Common myeloid progenitor, CD34-positive (primary cell): ENCODE measurements around the gene ATP6V0A4.
A peak's percentile ranks its signal among the peaks of the same experiment; 100 is the strongest.

Source experiments
- CTCF ChIA-PET: fragments of 350-600 bp; sonication (Branson Sonifier 250); formaldehyde crosslinking; loops from one replicate; lab custom pipeline; 2021; ENCODE audit warnings: antibody characterized with exemption; lab: Charles Lee
- POLR2A ChIA-PET: fragments of 350-600 bp; sonication (Branson Sonifier 250); formaldehyde crosslinking; loops from one replicate; lab custom pipeline; 2021; ENCODE audit warnings: antibody characterized with exemption; lab: Charles Lee
- DNase-seq, 3 donors: peaks; one replicate each; pipeline versions ENCODE4 v3.0.0 to v3.0.0-alpha.2; 2013
- H3K27ac ChIP-seq, 2 experiments: 1 replicate in 1 of 2; 2 replicates in 1 of 2; pipeline ENCODE4 v1.7.0; 2013; ENCODE audit warnings: inconsistent platforms in 2 of 2, low read length in 2 of 2, mild to moderate bottlenecking in 2 of 2, low read depth in 1 of 2, moderate library complexity in 1 of 2; ENCODE audit not compliant: severe bottlenecking in 2 of 2, insufficient read depth in 1 of 2, poor library complexity in 1 of 2
- H3K27me3 ChIP-seq, 5 experiments: replicated peaks in 2 of 5; 1 replicate in 3 of 5; 2 replicates in 2 of 5; pipeline versions ENCODE4 v1.6.1 to v1.7.0; 2013; ENCODE audit warnings: low read length in 4 of 5, mild to moderate bottlenecking in 2 of 5, moderate library complexity in 2 of 5, inconsistent platforms in 1 of 5; ENCODE audit not compliant: insufficient read depth in 5 of 5, control insufficient read depth in 4 of 5
- H3K36me3 ChIP-seq, 4 experiments: 1 replicate in 2 of 4; 2 replicates in 2 of 4; pipeline versions ENCODE4 v1.6.1 to v1.7.0; 2013; ENCODE audit warnings: low read length in 3 of 4, control low read depth in 1 of 4, mild to moderate bottlenecking in 1 of 4; ENCODE audit not compliant: control insufficient read depth in 4 of 4, insufficient read depth in 4 of 4
- H3K4me1 ChIP-seq, 4 experiments: 1 replicate in 3 of 4; 2 replicates in 1 of 4; pipeline versions ENCODE4 v1.6.1 to v1.7.1; 2013; ENCODE audit warnings: low read length in 3 of 4, mild to moderate bottlenecking in 3 of 4, control low read depth in 1 of 4, inconsistent platforms in 1 of 4, moderate library complexity in 1 of 4; ENCODE audit not compliant: control insufficient read depth in 4 of 4, insufficient read depth in 4 of 4; ENCODE audit errors: control extremely low read depth in 1 of 4
- H3K4me3 ChIP-seq, 7 experiments: 1 replicate in 4 of 7; 2 replicates in 3 of 7; pipeline versions ENCODE4 v1.5.1 to v1.7.0; 2013; ENCODE audit warnings: mild to moderate bottlenecking in 7 of 7, low read length in 6 of 7, moderate library complexity in 6 of 7, inconsistent platforms in 2 of 7, low read depth in 2 of 7, control low read depth in 1 of 7; ENCODE audit not compliant: insufficient read depth in 4 of 7, control insufficient read depth in 1 of 7; ENCODE audit errors: extremely low read depth in 1 of 7
- H3K9me3 ChIP-seq, 5 experiments: 1 replicate in 4 of 5; 2 replicates in 1 of 5; pipeline versions ENCODE4 v1.6.1 to v1.7.1; 2013; ENCODE audit warnings: low read length in 4 of 5, mild to moderate bottlenecking in 2 of 5, inconsistent platforms in 1 of 5, low read depth in 1 of 5, moderate library complexity in 1 of 5; ENCODE audit not compliant: control insufficient read depth in 4 of 5, insufficient read depth in 2 of 5; ENCODE audit errors: control extremely low read depth in 1 of 5
- WGBS: methylation state at CpG from one replicate; pipeline ENCODE4 v1.1.5; 2013; ENCODE audit not compliant: insufficient coverage; 5-methylcytosine and 5-hydroxymethylcytosine counted together

The ATP6V0A4 gene

GRCh38 chr7:138773176-138773575, 24.8 kb downstream of the ATP6V0A4 start:
- Histone ChIP-seq H3K27ac (no peak overlapping the region), H3K4me3 (no peak overlapping the region), H3K27me3 (no peaks in the 10 kb centered on the region), H3K9me3 (no peaks in the 10 kb centered on the region), H3K36me3 (no peaks in the 10 kb centered on the region), H3K4me1 (no peaks in the 10 kb centered on the region)
- ChIA-PET CTCF (interaction anchor here (0.6 to 0.7 kb wide), 2 partner anchors 11 to 21 kb away, joined by 3 to 4 read pairs; no protein-coding TSS in a partner anchor), POLR2A (no interaction called here)
- DNase-seq, result no peak
- whole genome bisulfite sequencing, result 93% methylated on average over 9 of the region's 9 CpGs

GRCh38 chr7:138770904-138771303, 27.1 kb downstream of the ATP6V0A4 start:
- H3K9me3 ChIP-seq, result no peaks in the 10 kb centered on the region
- POLR2A ChIA-PET, result no interaction called here
- H3K4me3 ChIP-seq, result no peak overlapping the region
- no peaks in the 10 kb centered on the region for H3K36me3 ChIP-seq
- CTCF ChIA-PET, result interaction anchor here (1.4 kb wide), 1 partner anchor 10 kb away, joined by 3 read pairs; no protein-coding TSS in a partner anchor
- no peaks in the 10 kb centered on the region for H3K27me3 ChIP-seq
- no peak overlapping the region for H3K27ac ChIP-seq
- H3K4me1 ChIP-seq, result no peaks in the 10 kb centered on the region
- no peak for DNase-seq
- no CpG with 5 or more reads among the region's 8 CpGs for WGBS

- WGBS, result 100% methylated on average over 2 of the region's 2 CpGs
- ChIA-PET POLR2A (no interaction called here), CTCF (no interaction called here)
- Histone ChIP-seq H3K27ac (no peak overlapping the region), H3K4me1 (no peaks in the 10 kb centered on the region), H3K36me3 (no peaks in the 10 kb centered on the region), H3K4me3 (no peak overlapping the region), H3K27me3 (no peaks in the 10 kb centered on the region), H3K9me3 (no peaks in the 10 kb centered on the region)
- DNase-seq, result no peak
Measured at GRCh38 chr7:138768241-138768640, 29.8 kb downstream of the ATP6V0A4 start.

- no peaks in the 10 kb centered on the region for H3K36me3 ChIP-seq
- ChIA-PET CTCF (interaction anchor here (0.7 to 1.1 kb wide), 3 partner anchors 10 to 736 kb away, joined by 3 to 5 read pairs (median 4); no protein-coding TSS in a partner anchor), POLR2A (no interaction called here)
- no peak overlapping the region for H3K4me3 ChIP-seq
- DNase-seq, result no peak
- peaks cover 0 to 15% (median 13%) of the 10 kb centered on the region in 4 experiments for H3K4me1 ChIP-seq
- no peak overlapping the region for H3K27ac ChIP-seq
- 100% methylated on average over 1 of the region's 4 CpGs for WGBS
- H3K27me3 ChIP-seq, result no peaks in the 10 kb centered on the region
- no peaks in the 10 kb centered on the region for H3K9me3 ChIP-seq
Measured at GRCh38 chr7:138756591-138757242, 41.3 kb downstream of the ATP6V0A4 start.

- H3K36me3 ChIP-seq, result no peaks in the 10 kb centered on the region
- H3K27me3 ChIP-seq, result no peaks in the 10 kb centered on the region
- ChIA-PET POLR2A (no interaction called here), CTCF (interaction anchor here (0.9 to 1.1 kb wide), 2 partner anchors 10 to 39 kb away, joined by 4 to 5 read pairs; no protein-coding TSS in a partner anchor)
- no peak overlapping the region for H3K4me3 ChIP-seq
- peaks cover 0 to 20% (median 16%) of the 10 kb centered on the region in 4 experiments for H3K4me1 ChIP-seq
- no peak for DNase-seq
- no peak overlapping the region for H3K27ac ChIP-seq
- no peaks in the 10 kb centered on the region for H3K9me3 ChIP-seq
- WGBS, result 100% methylated on average over 2 of the region's 4 CpGs
Measured at GRCh38 chr7:138755842-138756590, 42.0 kb downstream of the ATP6V0A4 start.

GRCh38 chr7:138755331-138755747, 42.7 kb downstream of the ATP6V0A4 start:
- H3K27me3 ChIP-seq, result no peaks in the 10 kb centered on the region
- CTCF ChIA-PET, result interaction anchor here (1.1 kb wide), 1 partner anchor 11 kb away, joined by 4 read pairs; no protein-coding TSS in a partner anchor
- no peak for DNase-seq
- H3K27ac ChIP-seq, result no peak overlapping the region
- H3K36me3 ChIP-seq, result no peaks in the 10 kb centered on the region
- peaks cover 0 to 20% (median 16%) of the 10 kb centered on the region in 4 experiments for H3K4me1 ChIP-seq
- no peaks in the 10 kb centered on the region for H3K9me3 ChIP-seq
- no peak overlapping the region for H3K4me3 ChIP-seq
- POLR2A ChIA-PET, result no interaction called here
- WGBS, result 89% methylated on average over 10 of the region's 10 CpGs

GRCh38 chr7:138753610-138754009, 44.4 kb downstream of the ATP6V0A4 start:
- 91% methylated on average over 3 of the region's 5 CpGs for WGBS
- Histone ChIP-seq H3K4me3 (no peak overlapping the region), H3K4me1 (peaks cover 0 to 20% (median 16%) of the 10 kb centered on the region in 4 experiments), H3K36me3 (no peaks in the 10 kb centered on the region), H3K27ac (no peak overlapping the region), H3K27me3 (no peaks in the 10 kb centered on the region), H3K9me3 (no peaks in the 10 kb centered on the region)
- ChIA-PET CTCF (interaction anchor here (1.2 kb wide), 1 partner anchor 15 kb away, joined by 3 read pairs; no protein-coding TSS in a partner anchor), POLR2A (interaction anchor here (1.6 kb wide), 1 partner anchor 36 kb away, joined by 9 read pairs; no protein-coding TSS in a partner anchor)
- peak in 1 of 3 donors; percentile 21 for DNase-seq
